H9 (cell line): ENCODE results near the gene DIO1. TPM values are rescaled to one million over a fixed set of nuclear protein-coding genes. Genes with fewer than 3 reads are reported as not detected.

ENCODE experiments used
- DNase-seq: peaks from one replicate; pipeline ENCODE4 v3.0.0-alpha.2; 2017
- H2AFZ ChIP-seq: one replicate; pipeline ENCODE4 v1.6.1; 2013; ENCODE audit warnings: mild to moderate bottlenecking, low read length, control low read depth, moderate library complexity
- H2AK5ac ChIP-seq: 2 replicates; pipeline ENCODE4 v1.6.1; 2013; ENCODE audit warnings: low read length, control low read depth, mixed read lengths; ENCODE audit not compliant: insufficient read length
- H2BK120ac ChIP-seq: one replicate; pipeline ENCODE4 v1.6.1; 2013; ENCODE audit warnings: low read depth, mild to moderate bottlenecking, low read length, control low read depth, inconsistent platforms; ENCODE audit not compliant: poor library complexity, severe bottlenecking
- H2BK12ac ChIP-seq: 2 replicates; pipeline ENCODE4 v1.6.1; 2013; ENCODE audit warnings: low read length, control low read depth, mixed read lengths, low read depth; ENCODE audit not compliant: insufficient read length
- H2BK15ac ChIP-seq: 2 replicates; pipeline ENCODE4 v1.6.1; 2013; ENCODE audit warnings: low read depth, low read length, control low read depth
- H2BK20ac ChIP-seq: one replicate; pipeline ENCODE4 v1.6.1; 2013; ENCODE audit warnings: low read depth, mild to moderate bottlenecking, low read length, control low read depth, inconsistent platforms; ENCODE audit not compliant: poor library complexity, severe bottlenecking
- H2BK5ac ChIP-seq: 2 replicates; pipeline ENCODE4 v1.6.1; 2013; ENCODE audit warnings: low read length, control low read depth, mixed read lengths; ENCODE audit not compliant: insufficient read length
- H3K14ac ChIP-seq: 2 replicates; pipeline ENCODE4 v1.6.1; 2013; ENCODE audit warnings: low read length, control low read depth; ENCODE audit not compliant: insufficient read depth
- H3K18ac ChIP-seq: 2 replicates; pipeline ENCODE4 v1.6.1; 2013; ENCODE audit warnings: low read depth, mild to moderate bottlenecking, mixed read lengths, low read length, control low read depth; ENCODE audit not compliant: insufficient read length
- H3K23ac ChIP-seq: 2 replicates; pipeline ENCODE4 v1.6.1; 2013; ENCODE audit warnings: low read length, control low read depth, mixed read lengths, low read depth; ENCODE audit not compliant: insufficient read length
- H3K23me2 ChIP-seq: 2 replicates; pipeline ENCODE4 v1.6.1; 2013; ENCODE audit warnings: low read depth, mild to moderate bottlenecking, mixed read lengths, low read length, control low read depth; ENCODE audit not compliant: insufficient read length, poor library complexity, severe bottlenecking
- H3K27ac ChIP-seq: 2 replicates; pipeline ENCODE4 v1.5.1; 2013; ENCODE audit warnings: low read length, control low read depth, mixed read lengths, low read depth; ENCODE audit not compliant: insufficient read length
- H3K27me3 ChIP-seq: 2 replicates; pipeline ENCODE4 v1.6.1; 2013; ENCODE audit warnings: low read length, control low read depth, inconsistent platforms; ENCODE audit not compliant: insufficient read depth
- H3K4ac ChIP-seq: 2 replicates; pipeline ENCODE4 v1.6.1; 2013; ENCODE audit warnings: low read depth, mild to moderate bottlenecking, control low read depth, inconsistent platforms, low read length, moderate library complexity
- H3K4me1 ChIP-seq: 2 replicates; pipeline ENCODE4 v1.6.1; 2013; ENCODE audit warnings: low read length, control low read depth, inconsistent platforms; ENCODE audit not compliant: insufficient read depth
- H3K4me2 ChIP-seq: 2 replicates; pipeline ENCODE4 v1.6.1; 2013; ENCODE audit warnings: low read length, control low read depth, mixed read lengths; ENCODE audit not compliant: insufficient read length, insufficient read depth
- H3K56ac ChIP-seq: 2 replicates; pipeline ENCODE4 v1.6.1; 2013; ENCODE audit warnings: low read depth, mild to moderate bottlenecking, mixed read lengths, low read length, control low read depth; ENCODE audit not compliant: insufficient read length
- H3K79me1 ChIP-seq: 2 replicates; pipeline ENCODE4 v1.6.1; 2013; ENCODE audit warnings: low read depth, mild to moderate bottlenecking, moderate library complexity, low read length, control low read depth, inconsistent platforms; ENCODE audit not compliant: insufficient read depth, poor library complexity, severe bottlenecking
- H3K79me2 ChIP-seq: 2 replicates; pipeline ENCODE4 v1.6.1; 2013; ENCODE audit warnings: low read length, control low read depth, inconsistent platforms; ENCODE audit not compliant: insufficient read depth
- H3K9ac ChIP-seq: 2 replicates; pipeline ENCODE4 v1.6.1; 2013; ENCODE audit warnings: low read length, control low read depth, mixed read lengths; ENCODE audit not compliant: insufficient read length; ENCODE audit errors: extremely low read depth
- H3K9me3 ChIP-seq: one replicate; pipeline ENCODE4 v1.6.1; 2013; ENCODE audit warnings: low read depth, low read length, inconsistent platforms; ENCODE audit not compliant: control insufficient read depth
- H3T11ph ChIP-seq: one replicate; pipeline ENCODE4 v1.6.1; 2013; ENCODE audit warnings: mild to moderate bottlenecking, low read length, control low read depth, inconsistent platforms
- H4K20me1 ChIP-seq: one replicate; pipeline ENCODE4 v1.6.1; 2013; ENCODE audit not compliant: control insufficient read depth, insufficient read length, insufficient read depth
- H4K5ac ChIP-seq: 2 replicates; pipeline ENCODE4 v1.6.1; 2013; ENCODE audit warnings: low read depth, mild to moderate bottlenecking, mixed read lengths, low read length, control low read depth; ENCODE audit not compliant: insufficient read length
- H4K8ac ChIP-seq: replicated peaks from 2 replicates; pipeline ENCODE4 v1.6.1; 2013; ENCODE audit warnings: low read length, control low read depth, mixed read lengths, low read depth; ENCODE audit not compliant: insufficient read length
- H4K91ac ChIP-seq: 2 replicates; pipeline ENCODE4 v1.6.1; 2013; ENCODE audit warnings: low read depth, mild to moderate bottlenecking, moderate library complexity, mixed read lengths, low read length, control low read depth; ENCODE audit not compliant: insufficient read length
- H3K27ac Mint-ChIP-seq, 3 experiments: 2 replicates in 2 of 3; 3 replicates in 1 of 3; pipeline ENCODE4 v1.8.0; 2020 to 2021; ENCODE audit warnings: mixed read lengths in 3 of 3, mild to moderate bottlenecking in 1 of 3, moderate library complexity in 1 of 3
- H3K27me3 Mint-ChIP-seq: 2 replicates; pipeline ENCODE4 v1.8.0; 2021; ENCODE audit warnings: low read depth, mild to moderate bottlenecking, moderate library complexity, mixed read lengths
- H3K36me3 Mint-ChIP-seq, 3 experiments: 2 replicates in 2 of 3; 3 replicates in 1 of 3; pipeline ENCODE4 v1.8.0; 2020 to 2021; ENCODE audit warnings: low read depth in 3 of 3, mixed read lengths in 3 of 3; ENCODE audit not compliant: insufficient read depth in 1 of 3
- H3K4me1 Mint-ChIP-seq, 2 experiments: 2 replicates each; pipeline ENCODE4 v1.8.0; 2020; ENCODE audit warnings: mixed read lengths in 2 of 2
- H3K4me3 Mint-ChIP-seq, 2 experiments: 2 replicates in 1 of 2; 3 replicates in 1 of 2; pipeline ENCODE4 v1.8.0; 2020 to 2021; ENCODE audit warnings: mild to moderate bottlenecking in 2 of 2, mixed read lengths in 2 of 2, moderate library complexity in 1 of 2
- H3K9me3 Mint-ChIP-seq, 2 experiments: 2 replicates in 1 of 2; 3 replicates in 1 of 2; pipeline ENCODE4 v1.8.0; 2020; ENCODE audit warnings: mild to moderate bottlenecking in 2 of 2, mixed read lengths in 2 of 2, moderate library complexity in 1 of 2
- CTCF ChIP-seq: fragments of 200-600 bp; sonication (generic); conservative IDR thresholded peaks from 3 replicates; pipeline ENCODE4 v1.8.0; 2021; ENCODE audit warnings: antibody characterized with exemption, mild to moderate bottlenecking
- WGBS: extraction: QIAGEN DNeasy Blood & Tissue Kit; methylation state at CpG from one replicate; pipeline ENCODE4 v1.1.7; 2013; ENCODE audit warnings: missing lambda C conversion rate, low lambda C conversion rate, mixed read lengths; ENCODE audit not compliant: insufficient read length; ENCODE audit errors: extremely low coverage; 5-methylcytosine and 5-hydroxymethylcytosine counted together
- total RNA-seq: library from RNA; stranded (reverse); gene quantifications from 2 replicates; pipeline ENCODE4 v1.2.1, GENCODE V29; 2021

The DIO1 gene
- total RNA-seq, 1 experiment from 2014 or later, result not detected

- DNase-seq, result no peak
- Mint-ChIP-seq H3K4me1 (no peaks in the 10 kb centered on the region), H3K27ac (no peak overlapping the region), H3K4me3 (no peak overlapping the region), H3K36me3 (peaks cover 20 to 46% (median 45%) of the 10 kb centered on the region in 3 experiments), H3K9me3 (peaks cover 16 to 20% of the 10 kb centered on the region in 2 experiments), H3K27me3 (no peaks in the 10 kb centered on the region)
- Histone ChIP-seq H3K14ac (no peak overlapping the region), H3K4me2 (no peak overlapping the region), H3K27me3 (no peaks in the 10 kb centered on the region), H3K79me1 (no peaks in the 10 kb centered on the region), H3K23ac (no peak overlapping the region), H3K23me2 (no peaks in the 10 kb centered on the region), H3K79me2 (no peaks in the 10 kb centered on the region), H2BK5ac (no peak overlapping the region), H3K18ac (no peak overlapping the region), H3K27ac (no peak overlapping the region), H4K5ac (no peak overlapping the region), H4K20me1 (no peaks in the 10 kb centered on the region), H2AFZ (no peak overlapping the region), H2BK20ac (no peak overlapping the region), H2BK15ac (no peak overlapping the region), H3K4ac (no peak overlapping the region), H4K8ac (no peak overlapping the region), H3K9me3 (no peaks in the 10 kb centered on the region), H3K4me1 (no peaks in the 10 kb centered on the region), H4K91ac (no peak overlapping the region), H2BK12ac (no peak overlapping the region), H3T11ph (no peak overlapping the region), H3K9ac (no peak overlapping the region), H2AK5ac (no peak overlapping the region), H2BK120ac (no peak overlapping the region), H3K56ac (no peak overlapping the region)
- WGBS, result no CpG with 5 or more reads among the region's 3 CpGs
- no peak for TF ChIP-seq CTCF
Observed at GRCh38 chr1:53930932-53931331, 36.9 kb downstream of the DIO1 start.
